Activated effector memory CD4-positive, alpha-beta T cell treated with Interleukin-2 at 50 U/mL for 16 hours (primary cell): Measurements from ENCODE around the gene SMIM35.

Experiments used
- DNase-seq: peaks from one replicate; pipeline ENCODE4 v3.0.0-alpha.2; 2020

Gene SMIM35

DNA sequence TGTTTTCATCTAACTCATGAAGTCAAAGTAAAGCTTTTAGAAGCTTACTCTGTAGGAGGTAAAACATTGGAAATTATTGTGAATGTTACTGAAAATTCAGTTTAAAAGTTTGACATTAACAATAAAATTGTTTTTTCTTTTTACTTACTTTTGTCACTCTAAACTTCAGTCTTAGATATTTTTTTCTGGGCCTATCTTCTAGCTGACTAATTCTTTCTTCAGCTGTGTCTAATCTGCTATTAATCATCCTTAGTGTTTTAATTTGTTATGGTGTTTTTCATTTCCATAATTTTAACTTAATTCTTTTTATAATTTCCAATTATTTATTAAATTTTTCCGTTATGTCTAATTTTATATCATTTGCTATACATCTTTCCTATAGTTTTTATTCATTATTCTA, 65.6 kb downstream of the SMIM35 start:
- no peak for DNase-seq

DNA sequence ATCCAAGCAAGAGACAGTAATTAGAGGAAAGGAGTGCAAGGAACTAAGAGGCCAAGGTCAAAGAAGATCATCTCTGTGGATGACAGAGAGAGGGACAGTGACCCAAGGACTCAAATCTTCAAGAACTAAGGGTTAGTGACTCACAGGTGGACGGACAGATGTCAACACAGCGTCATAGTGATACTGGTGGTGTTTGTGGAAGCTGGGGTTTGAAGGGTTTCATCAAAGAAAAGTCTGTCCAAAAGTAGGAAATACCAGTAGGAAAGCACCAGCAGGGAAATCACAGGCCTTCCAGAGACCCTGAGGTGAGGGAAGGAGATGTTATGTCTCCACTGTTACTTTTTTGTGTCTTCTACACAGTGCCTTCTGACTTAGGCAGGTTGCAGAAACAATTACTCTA, 68.4 kb downstream of the SMIM35 start:
- DNase-seq: no peak

DNA sequence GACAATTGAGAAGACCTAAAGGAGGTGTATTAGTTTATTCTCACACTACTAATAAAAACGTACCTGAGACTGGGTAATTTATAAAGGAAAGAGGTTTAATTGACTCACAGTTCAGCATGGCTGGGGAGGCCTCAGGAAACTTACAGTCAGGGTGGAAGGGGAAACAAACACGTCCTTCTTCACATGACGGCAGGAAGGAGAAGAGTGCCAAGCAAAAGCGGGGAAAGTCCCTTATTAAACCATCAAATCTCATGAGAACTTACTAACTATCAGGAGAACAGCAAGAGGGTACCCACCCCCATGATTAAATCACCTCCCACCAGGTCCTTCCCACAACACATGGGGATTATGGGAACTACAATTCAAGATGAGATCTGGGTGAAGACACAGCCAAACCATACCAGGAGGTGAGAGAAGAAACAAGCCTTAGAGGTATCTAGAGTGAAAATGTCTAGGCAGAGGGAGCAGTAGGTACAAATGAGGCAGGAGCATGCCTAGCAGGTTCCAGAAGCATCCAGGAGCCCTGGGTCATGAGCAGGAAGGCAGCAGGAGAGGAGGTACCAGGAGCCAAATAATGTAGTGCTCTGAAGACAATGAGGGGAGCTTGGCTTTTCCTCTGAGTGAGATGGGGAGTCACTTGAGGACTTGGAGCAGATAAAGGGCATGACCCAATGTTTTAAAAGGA, 69.0 kb downstream of the SMIM35 start:
- DNase-seq: no peak

DNA sequence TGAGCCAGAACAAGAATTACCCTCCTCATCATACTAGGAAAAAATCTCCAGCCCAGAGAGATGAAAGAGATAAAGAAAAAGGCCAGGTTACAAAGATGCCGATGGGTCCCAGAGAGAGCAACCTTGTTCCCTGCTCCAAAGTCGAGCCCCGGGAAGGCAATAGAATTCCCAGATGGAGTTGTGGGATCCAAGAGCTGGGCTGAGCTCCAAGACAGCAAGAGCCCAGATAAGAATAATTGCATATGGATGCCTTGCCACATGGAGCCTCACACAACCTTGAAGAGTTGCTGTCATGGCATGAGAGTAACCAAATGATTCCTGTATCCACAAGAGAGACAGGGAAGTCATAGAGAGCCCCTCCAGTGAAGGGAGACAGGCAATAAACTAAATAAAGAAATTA, 69.7 kb downstream of the SMIM35 start:
- DNase-seq: no peak

DNA sequence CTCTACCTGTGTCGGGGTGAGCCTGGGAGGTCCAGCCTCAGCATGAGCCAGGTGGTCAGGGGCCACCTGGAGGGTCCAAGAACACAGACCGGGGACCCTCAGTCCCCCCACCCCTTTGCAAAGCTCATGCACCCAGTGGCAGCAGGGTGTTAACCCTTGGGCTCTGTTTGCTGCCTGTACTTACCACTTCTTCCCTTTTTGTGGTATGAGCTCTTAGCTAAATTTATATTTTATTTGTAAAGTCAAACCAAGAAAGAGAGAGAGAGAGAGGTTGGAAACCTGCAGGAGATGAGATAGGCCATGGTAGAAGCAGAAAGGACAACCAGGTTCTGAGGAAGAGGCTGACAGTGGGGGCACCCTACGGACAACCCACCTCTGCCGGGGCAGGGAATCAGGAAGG, 70.7 kb downstream of the SMIM35 start:
- no peak for DNase-seq

DNA sequence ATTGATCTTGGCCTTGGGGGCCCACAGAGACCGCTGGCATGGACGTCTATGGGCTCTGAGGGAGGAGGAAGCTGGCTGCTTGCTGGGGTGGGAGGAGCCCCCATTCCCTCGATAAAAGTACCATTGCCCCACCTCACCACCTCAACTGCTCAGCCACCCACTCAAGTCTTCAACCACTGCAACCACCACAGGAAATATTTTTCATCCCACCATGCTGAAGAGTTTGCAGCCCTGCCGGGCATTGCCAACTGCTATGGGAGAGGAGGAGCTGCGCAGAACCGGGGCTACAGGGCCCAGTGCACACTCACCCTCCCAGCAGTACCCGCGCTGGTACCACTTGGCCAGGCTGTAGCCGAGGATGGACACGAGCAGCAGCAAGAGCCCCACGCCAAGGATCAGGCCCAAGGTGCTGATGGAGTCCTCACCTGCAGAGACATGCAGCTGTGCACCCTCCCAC, 71.3 kb downstream of the SMIM35 start:
- no peak for DNase-seq

DNA sequence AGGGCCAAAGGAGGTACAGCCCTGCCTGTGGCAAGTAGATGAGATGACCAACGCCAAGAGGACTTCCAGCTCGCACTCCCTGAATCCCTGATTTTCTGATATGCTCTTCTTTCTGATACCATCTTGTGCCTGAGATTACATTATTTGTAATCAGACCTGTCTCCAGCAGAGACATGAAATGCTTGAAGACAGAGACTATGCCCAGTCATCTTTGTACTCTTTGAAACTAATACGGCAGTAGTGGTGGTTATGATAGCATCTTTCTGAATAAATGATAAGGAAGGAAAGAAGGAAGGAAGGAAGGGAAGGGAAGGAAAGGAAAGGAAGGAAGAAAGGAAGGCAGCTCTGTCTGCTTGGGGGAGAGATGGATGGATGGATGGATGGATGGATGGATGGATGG, 72.7 kb downstream of the SMIM35 start:
- DNase-seq: no peak

DNA sequence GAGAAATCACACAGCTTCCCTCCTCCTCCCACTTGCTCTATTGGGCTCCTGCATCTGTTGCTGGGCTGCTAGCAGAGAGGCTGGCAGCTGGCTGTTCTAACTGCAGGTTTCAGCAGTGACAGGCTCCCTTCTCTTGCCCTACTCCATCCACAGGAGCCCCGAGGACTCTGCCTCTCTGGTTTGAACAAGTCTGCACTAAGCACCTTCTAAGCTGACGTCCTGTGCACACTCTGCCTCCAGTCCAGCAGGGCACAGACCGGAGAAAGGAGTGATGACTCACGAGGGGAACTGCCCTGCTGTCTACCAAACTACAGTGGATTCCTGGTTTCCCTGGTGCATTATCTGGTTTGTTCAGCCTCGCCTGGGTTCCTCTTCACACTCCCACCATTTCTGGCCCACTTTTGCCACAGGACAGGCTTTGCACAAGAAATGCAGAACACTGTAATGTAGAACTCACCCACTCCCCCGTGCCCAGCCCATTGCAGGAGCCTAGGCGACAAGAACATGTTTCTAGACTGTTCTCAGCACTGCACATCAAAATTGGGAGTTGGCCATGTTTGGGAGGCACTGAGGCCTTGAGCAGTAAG, 74.6 kb downstream of the SMIM35 start:
- DNase-seq: no peak

DNA sequence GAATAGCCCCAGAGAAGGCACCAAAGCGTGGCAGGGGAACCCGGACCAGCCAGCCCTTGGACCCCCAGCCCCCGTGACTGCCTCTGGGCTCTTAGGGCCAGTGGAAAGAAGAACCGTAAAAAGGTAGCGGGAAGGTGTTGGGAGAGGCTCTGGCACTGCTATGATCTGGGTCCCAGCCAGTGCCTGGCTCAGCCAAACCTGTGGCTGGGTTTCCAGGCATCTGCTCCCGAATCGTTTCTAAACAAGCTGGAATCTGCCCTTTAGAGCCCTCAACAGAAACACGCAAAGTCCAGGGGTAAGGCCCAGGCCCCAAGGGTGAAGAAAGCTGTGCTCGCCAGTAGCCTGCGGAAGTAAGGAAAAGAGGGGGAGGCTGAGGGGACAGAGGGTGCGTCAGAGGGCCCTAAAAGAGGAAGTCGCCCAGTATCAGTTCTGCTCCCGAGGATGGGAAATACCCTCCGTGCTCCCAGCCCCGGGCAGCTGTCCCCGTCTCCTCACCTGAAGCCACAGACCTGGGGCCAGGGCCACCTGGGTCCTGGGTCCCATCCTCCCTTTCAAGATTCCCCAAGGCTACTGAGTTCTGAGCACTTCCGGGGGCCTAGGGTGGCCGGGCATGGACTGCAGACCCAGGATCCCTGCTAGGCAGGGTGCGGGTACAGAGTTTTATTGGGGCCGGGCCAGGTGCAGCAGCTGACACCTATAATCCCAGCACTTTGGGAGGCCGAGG, 75.9 kb downstream of the SMIM35 start:
- DNase-seq: no peak

DNA sequence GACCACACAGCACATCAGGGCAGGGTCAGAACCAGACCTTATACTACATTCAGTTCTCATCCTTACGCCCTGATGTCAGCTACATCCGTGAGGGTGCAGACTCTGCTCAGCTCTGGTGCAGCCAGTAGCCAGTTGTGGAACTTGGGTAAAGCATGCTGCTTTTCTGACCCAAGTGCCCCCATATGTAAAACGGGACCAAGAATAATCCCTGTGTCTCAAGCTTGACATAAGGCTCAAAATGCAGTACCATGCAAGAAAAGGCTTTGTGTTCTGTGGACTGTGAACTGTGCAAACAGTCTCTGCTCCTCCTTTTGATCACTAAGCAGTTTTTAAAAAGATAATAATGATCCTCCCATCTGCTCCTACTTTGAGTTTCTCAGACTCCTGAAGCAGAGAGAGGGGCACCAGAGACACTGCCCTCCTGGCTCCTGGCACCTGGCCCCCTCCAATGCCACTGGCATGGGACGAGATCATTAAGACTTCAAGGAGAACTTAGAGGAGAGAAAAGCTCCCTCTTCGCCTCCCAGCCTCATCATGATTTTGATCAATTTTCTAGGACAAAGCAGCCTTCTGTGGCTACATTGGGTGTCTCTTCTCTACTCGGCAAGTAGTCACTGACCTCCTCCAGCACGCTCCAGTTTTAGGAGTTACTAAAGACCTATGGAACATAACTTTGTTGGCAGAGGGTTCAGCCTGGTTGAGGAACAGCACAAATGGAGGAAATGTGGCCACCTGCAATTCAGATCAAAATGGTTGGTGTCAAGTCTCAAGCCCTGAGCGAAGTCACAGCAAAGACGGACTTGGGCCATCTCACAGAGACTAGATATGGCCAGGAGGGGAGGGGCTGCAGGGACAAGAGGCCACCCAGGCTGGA, 76.7 kb downstream of the SMIM35 start:
- DNase-seq: no peak

DNA sequence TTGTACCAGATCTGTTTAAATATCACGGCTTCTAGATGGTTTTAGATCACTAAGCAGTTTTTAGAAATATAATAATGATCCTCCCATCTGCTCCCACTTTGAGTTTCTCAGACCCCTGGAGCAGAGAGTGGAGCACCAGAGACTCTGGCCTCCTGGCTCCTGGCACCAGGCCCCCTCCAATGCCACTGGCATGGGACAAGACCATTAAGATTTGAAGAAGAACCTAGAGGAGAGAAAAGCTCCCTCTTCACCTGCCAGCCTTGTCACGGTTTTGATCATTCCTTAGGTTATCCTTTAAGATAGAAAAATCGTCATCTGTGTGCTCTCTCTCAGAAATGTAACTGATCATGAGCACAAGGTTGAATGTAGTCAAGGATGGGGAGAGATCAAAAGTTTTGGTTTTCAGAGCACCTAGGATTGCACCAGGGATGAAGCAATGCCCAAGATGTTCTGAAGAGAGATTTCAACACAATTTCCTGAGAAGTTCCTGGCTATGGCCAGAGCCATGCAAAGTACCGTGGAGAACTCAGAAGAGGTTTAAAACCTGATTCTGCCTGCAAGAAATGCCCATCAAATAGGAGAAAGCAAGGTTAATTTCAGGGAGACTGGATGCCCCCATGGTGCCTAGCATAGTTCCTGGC, 78.4 kb downstream of the SMIM35 start:
- no peak for DNase-seq

DNA sequence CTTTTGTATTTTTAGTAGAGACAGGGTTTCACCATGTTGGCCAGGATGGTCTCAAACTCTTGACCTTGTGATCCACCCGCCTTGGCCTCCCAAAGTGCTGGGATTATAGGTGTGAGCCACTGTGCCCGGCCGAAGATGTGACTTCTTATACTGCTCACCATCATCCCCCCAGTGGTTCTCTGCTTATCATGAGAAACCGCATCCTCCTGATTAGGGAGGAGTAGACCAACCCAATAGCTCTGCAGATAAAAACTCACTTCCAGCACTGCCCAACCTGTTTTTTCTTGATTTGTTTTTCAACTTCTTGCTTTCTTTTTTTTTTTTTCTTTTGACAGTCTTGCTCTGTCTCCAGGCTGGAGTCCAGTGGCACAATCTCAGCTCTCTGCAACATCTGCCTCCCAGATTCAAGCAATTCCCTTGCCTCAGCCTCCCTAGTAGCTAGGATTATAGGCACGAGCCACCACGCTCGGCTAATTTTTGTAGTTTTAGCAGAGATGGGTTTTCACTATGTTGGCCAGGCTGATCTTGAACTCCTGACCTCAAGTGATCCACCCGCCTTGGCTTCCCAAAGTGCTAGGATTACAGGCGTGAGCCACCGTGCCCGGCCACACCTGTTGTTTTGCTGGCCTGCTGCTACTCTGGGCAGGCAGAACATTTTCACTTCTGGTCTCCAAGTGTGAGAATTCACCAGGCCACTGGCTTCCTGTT, 79.0 kb downstream of the SMIM35 start:
- peak; percentile 41 for DNase-seq

DNA sequence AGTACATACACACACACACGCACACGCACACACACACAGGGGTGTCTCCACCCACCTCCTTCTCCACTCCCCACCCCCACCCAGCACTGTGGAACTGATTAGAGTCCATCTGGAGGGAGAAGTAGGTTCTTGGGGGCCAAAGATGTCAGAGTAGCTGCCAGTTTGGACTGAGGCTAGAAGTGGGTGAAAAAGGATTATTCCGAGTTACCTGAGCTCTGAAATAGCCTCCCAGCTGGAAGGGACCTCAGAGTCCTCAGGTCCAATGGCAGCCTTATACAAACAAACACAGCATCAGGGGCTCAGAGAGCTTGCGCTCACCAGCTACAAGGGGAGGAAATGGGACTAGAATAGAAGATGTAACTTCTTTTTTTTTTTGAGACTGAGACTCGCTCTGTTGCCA, 79.7 kb downstream of the SMIM35 start:
- no peak for DNase-seq

DNA sequence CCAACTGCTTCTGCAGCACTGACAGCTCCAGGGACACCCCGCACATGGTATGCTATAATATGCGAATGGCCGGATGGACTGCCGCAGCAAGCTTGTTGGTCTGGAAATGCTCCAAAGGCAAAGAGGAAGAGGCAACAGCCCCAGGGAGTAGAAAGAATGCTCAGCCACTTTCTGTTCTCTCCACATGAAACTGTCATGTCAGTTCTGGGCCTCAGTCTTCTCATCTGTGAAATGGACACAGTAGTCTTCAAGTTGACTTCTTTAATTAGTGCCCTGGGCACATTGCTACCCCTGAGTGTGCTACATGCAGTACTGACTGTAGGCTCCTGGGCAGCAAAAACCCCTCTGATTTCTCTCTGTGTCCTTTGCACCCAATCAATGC, 80.6 kb downstream of the SMIM35 start:
- no peak for DNase-seq

DNA sequence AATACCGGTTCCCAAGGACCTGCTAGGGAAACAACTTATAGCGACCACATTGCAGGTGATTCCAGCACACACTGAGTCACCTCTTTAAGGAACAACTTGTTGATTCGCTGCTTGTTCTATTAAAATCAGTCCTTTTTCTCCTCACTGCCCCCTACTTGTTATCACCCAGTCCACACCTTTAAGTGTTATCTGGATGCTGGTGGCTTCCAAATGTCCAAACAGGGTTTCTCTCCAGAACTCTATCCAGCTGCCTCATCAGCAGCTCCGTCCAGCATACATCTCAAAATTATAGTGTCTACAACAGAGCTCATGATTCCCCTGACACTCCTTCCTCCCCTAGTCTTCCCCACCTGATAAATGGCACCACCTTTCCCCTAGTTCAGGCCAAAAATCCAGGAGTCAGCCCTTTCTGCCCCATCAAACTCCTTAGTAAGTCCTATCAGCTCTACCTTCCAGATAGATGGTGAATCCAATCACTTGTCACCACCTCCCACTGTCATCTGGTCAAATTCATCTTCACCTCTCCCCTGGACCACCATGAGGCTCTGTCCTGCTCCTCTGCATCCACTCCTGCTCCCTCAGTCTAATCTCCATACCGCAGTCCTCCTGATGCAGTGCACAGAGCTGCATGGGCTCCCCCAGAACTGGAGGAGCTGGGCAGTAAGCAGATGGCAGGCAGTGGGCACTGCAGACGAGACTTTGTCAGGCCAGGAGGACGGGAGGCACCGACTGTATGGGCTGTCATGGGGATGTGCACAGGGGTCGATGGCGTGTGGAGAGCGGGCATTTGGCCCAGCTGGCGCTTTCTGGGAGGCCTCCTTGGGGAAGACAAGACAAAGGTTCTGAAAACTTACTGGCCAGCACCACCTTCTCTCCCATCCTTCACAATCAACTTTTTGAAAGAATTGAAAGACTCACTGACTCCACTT, 81.3 kb downstream of the SMIM35 start:
- DNase-seq: no peak

DNA sequence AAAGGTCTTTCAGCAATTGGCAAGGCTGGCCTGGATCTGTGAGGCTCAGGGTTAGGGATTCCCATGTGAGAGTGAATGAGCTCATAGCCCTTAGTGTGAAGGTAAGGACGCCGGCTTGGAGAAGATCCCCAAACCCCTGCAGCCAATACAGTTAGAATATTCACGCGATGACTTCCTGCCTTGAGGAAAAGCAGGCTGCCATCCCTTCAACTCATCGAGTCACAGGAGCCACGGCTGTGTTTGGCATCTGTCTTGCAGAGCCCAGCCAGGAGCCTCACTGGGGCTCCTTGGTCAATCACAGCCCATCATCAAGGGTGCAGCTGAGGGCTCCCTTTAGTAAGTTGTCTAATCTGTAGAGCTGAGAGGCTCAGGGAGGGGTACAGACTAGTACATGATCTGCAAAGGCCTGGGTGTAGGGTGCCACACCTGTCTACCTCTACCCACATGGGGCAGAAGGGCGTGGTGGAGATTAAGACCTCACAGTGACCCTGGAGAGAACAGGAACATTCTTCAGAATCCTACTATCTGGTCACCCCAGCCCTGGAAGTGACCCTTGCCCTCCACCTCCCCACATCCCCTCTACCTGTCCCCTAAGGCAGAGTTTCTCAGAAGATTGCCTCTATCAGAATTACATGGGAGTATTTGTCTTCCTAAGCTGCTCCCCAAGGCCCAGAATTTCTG, 82.1 kb downstream of the SMIM35 start:
- no peak for DNase-seq

DNA sequence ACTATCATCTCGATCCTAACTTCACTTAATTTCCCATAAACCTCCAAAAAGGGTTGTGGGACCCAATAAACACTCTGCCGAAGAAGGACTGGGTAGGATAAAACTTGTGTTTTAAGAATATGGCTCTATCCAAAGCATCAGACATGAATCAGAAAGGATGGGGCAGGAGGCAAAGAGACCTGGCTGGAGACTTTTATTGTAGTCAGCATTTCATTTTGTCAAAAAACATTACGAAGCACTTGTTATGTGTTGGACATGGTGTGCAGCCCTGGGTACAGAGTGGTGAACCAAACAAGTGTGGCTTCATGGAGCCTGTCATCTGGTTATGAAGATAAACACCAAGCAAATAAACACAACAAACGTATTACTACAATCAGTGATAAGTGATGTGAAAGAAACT, 83.3 kb downstream of the SMIM35 start:
- DNase-seq: no peak

DNA sequence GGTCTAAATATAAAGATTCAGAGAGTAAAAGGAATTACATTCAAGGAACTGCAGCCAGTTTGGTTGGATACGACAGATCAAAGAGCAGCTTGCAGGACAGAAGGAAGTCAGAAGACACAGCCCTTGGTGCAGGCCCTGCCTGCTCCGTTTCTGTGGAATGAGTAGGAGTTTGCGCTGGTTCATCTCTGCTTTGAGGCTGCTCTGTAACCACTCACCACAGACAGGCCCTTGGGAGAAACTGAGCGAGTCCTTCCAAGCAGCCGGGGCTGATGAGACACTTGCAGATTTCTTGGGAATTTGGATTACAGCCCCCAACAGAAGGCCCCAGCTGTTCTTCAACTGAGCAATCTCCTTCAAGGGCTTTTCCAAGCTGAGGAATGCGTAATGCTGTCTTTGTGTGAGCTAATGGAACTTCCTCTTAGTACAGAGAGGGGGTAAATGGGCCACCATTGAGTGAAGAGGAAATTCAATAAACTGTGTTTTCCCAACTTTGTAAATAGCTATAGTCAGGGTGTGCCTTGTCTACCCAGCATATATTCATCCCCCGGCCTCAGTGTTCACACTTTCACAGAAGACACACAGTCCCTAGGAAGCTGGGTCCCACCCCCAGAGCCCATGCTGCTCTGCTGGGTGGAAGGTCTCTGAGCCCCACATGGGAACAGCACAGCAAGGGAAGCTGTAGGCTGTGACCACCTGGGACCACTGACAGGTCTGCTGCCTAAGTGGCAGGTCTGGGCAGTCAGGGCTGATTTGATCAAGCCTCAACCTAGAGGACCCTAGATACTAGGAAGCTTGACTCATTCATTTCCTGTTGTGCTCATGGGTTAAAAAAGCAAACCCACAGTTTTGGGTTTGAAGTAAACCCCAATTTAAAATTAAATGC, 84.0 kb downstream of the SMIM35 start:
- peak; percentile 60 for DNase-seq

DNA sequence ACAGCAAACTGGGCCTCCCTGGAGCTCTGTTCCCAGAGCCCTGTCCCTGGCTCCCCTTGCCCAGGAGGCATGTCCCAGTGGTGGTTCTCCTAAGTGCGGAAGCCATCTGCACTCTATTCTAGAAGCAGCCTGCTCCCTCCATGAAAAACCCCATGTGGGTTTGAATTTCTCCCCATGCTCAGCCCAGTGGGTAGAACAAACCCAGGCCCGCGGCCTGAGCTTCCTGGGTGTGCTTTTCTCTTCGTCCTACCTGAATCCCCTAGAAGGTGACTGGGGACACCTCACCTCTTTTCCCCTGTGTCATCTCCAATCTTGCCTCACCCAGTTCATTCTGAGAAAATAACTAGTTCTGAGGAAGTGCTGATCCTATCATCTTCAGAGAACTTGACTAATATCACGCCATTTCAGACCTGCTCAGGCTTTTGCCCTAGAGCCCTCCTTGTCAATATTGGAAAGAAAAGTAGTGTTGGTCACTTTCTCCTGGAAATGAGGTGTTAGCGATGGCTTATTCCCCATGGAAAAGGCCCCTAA, 84.7 kb downstream of the SMIM35 start:
- DNase-seq: peak; percentile 59
